Stimulated activated CD8-positive, alpha-beta memory T cell treated with anti-CD3 and anti-CD28 coated beads, Interleukin-7, amount 100 ng/mL, for 48 hours (primary cell): ENCODE measurements around the gene FGF6.

Experiments used
- DNase-seq, 2 donors: peaks; one replicate each; pipeline ENCODE4 v3.0.0-alpha.2; 2020; ENCODE audit warnings: low read depth in 1 of 2; ENCODE audit errors: extremely low read depth in 1 of 2

The FGF6 gene

DNA sequence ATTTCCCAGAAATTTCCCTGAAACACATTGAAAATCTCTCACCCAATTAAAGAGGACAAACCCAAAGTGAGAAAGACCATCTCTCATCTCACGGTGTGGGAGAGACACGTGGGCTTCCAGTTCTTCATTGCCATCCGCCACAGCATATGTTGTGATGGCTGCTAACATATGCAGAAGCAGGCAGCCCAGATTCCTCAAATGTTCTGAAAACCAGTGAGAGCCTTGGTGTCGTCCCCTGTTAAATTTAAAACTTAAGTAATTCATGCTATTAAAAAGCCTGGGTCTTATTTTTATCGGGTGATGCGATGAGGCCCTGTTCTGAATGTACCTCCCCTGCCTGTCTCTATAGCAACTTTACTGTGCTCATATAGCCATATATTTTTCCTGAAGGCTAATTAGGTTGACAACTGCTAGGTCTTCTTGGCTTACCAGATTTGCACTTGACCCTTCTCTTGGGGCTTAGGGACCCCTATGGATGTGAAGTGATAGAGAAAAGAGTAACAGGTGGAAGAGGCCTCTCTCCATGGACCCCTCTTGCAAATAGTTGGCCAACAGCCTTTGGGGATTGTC, 2.8 kb upstream of the FGF6 start:
- no peak for DNase-seq

DNA sequence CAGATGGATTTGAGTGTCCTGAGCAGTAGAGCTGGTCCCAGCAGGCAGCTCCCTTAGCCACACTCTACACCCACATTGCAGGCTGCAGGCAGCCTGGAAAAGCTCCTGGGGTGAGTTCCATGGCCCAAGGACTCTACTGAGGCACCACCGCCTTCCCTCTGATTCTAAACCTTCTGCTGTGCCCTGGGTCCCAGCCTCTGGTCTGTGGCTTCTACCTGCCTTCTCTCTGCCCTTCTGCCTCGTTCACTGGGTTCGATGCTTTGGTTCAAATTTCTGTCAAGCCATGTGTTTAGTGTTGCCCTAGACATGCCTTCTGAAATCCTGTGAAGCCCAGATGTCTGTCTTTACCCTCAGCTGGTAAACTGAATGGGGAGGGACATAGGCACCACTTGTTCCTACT, 1.5 kb upstream of the FGF6 start:
- no peak for DNase-seq

DNA sequence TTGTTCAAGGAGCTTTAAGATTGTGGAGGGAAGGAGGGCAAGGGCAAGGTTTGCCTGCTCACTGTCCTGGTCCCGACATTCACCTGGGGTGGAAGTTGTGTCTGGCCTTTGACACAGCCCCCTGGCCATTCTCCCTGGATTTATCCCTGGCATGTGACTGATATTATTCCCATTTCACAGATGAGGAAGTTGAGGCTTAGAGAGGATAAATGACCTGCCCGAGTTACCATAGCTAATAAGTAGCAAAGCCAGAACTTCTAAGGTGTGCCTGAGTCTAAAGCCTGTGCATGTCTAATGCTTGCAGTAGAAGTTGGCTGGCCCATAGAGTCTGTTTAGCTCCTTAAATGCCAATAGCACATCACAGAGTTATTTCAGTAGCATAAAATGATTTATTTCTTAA, 720 bp upstream of the FGF6 start:
- no peak for DNase-seq

DNA sequence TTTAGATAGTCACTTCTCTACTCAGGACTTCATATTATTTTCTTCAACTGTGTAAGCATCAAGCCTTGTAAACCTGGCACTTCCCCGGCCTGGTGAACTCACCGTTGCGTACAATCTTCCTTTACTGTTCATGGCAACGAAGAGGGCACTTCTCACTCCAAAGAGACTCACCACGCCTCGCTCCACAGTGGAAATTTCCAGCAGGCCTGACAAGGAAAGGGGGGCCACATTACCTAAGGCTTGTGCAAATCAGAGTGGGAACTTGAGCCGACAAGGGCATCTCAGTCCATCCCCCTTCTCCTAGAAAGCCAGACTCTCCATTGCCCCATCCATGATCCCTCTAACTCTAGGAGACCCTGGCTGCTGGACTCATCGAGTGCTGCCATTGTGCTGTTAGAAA, 1.6 kb downstream of the FGF6 start:
- DNase-seq: no peak

DNA sequence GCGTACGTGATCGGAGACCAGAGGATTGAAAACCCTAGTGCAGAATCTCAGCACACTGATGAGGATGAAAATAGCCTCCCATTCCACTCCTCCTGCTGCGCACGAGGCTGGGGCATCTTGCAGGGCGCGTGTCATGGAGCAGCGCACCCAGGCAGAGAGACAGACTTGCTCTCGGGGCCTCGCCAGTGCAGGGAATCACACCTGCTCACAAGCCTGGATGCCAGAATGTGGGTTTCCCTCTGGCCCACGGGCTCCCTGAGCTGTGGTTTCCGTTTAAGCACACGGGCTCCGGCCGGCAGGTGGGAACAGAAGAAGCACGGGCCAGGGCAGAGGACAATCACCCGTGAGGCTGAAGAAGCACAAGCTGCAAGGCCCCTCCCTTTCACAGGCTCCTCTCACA, 2.0 kb downstream of the FGF6 start:
- DNase-seq: no peak

DNA sequence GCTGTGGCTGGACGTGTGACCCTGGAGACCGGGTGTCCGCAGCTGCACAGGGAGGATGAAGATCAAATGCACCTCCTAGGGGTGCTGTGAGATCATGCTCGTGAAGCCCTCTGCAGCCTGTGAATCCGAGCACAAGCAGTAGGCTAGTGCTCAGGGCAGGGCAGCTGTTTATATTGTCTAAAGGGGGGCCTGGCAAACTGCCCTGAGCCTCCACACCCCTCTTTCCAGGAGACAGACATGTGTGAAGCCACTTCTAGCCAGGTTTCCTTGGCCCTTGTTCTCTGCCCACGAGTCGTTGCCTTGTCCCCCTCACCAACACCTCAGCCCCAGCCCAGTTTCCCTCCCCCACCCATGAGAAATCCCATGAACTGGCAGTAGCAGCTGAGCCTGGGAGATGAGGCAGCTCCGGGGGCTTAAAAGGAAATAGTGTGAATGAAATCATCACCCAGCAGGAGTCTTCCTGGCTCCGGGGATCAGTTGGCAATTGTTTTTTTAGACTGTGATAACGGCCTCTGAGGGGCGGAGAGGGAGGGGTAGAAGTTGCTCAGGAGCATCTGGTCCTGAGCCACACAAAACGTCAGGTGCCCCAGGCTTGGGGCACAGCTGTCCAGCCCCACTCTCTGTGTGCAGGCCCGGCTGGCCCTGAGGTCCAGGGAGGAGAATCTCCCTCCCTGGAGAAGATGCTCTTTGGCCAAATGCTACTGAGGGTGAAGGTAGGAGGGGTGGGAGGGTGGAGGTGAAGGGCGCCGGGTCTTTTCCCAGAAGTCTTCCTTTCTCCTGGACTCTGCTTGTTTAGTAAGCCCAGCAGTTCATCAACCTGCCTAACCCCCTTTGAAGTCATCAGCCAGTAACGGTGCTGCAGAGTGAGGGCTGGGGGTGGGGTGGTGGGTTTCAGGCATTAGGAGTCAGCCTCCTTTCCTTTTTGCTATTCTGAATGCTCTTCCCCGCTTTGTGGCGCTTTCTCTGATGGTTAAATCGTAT, 4.0 kb downstream of the FGF6 start:
- DNase-seq: no peak

DNA sequence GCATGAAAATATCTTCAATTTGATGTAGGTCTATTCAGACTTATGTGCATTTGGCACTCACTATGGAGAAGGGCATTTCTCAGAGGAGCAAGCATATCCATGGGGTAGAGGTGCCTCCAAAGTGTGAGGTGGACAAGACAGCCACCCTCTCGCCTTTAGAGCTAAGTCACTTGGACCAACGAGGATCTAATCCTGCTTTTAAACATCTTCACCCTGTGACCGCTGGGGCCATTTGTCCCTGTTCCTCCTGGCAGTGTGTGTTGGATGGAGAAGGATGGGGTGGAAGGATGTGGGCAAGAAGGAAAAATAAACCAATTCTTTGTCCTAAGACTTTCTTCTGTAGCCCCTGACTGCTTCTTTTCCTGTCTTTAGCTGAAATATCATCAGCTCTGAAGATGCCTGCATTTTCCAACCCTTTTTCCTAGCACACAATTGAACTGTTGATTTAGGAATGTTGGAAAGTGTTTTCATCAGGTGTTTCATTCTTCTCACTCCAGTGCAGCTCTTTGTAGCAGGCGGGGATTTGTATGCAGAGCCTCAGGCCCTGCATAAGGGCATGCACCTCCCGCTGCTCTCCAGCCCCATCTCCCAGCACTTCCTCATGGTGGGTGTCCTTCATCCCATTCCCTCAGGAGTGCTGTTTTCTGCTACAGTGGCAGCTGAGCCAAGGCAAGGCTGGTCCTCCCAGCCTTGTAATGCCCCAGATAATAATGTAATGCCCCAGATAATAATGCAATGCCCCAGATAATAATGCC, 5.3 kb downstream of the FGF6 start:
- DNase-seq: no peak

DNA sequence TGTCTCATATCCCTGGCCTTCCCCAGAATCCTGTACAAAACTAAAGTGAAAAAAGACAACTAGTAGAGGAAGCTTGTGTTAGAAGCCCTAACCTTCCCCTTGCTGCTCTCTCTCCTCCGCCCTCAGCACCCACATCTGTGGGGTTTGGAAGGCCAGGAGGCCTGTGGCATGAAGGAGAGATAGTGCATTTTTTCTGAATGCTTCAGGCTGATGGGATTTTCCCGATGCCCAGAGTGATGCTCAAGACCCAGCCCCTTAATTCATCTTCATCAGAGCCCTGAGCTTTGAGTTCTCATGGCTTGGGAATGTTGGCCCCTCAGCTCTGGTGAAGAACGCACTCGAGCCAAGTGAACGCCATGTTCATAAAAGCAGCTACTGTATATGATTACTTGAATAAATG, 5.9 kb downstream of the FGF6 start:
- no peak for DNase-seq

DNA sequence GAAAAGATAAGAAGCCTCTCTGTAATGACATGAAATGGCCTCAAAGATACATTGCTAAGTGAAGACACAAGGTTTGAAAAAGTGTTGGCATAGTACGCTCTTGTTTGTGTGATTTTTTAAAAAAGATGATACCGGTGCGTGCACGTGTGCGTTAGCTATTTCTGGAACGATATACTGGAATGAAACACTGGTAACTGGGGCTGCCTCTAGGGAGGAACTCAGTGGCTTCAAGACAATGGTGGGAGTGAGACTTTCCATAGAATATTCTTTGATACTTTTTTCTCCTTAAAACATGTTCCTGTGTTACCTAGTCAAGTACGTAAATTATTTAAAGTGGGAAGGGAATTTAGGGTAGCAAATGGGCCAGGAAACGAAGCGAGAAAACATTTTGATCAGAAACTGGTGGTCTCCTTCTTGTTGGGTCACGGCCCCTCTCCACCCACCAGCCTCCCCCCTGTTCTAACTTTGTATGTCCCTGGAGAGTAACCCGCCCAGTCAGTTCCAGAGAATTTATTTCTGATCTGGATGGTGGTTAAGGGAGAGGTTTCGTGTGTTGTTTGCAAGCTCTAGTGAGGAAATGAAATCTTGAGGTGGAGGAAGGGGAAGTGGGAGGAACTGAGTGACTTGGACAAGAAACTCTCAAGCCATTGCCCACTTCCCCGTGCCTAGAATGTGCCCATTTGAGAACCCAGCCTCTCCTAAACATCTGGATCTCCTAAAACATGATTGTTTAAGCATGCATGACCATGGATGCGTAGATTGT, 6.6 kb downstream of the FGF6 start:
- no peak for DNase-seq

DNA sequence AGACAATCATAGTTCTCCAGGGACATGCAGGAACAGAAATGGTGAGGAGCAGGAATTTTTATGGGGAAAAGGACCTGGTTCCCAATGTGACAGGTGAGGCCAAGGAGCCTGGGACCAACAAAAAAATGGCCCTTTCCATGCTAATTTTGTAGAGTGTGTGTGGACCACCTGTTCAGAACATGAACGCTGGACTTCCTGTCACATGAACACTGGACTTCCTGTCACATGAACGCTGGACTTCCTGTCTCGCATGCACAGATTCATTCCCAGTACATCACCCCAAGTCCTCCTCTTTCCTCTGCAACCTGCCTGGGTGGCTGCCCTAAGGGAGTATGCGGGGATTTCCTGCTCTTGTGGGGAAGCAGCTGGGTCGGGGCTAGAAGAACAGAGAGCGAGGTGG, 10.1 kb downstream of the FGF6 start:
- DNase-seq: no peak

DNA sequence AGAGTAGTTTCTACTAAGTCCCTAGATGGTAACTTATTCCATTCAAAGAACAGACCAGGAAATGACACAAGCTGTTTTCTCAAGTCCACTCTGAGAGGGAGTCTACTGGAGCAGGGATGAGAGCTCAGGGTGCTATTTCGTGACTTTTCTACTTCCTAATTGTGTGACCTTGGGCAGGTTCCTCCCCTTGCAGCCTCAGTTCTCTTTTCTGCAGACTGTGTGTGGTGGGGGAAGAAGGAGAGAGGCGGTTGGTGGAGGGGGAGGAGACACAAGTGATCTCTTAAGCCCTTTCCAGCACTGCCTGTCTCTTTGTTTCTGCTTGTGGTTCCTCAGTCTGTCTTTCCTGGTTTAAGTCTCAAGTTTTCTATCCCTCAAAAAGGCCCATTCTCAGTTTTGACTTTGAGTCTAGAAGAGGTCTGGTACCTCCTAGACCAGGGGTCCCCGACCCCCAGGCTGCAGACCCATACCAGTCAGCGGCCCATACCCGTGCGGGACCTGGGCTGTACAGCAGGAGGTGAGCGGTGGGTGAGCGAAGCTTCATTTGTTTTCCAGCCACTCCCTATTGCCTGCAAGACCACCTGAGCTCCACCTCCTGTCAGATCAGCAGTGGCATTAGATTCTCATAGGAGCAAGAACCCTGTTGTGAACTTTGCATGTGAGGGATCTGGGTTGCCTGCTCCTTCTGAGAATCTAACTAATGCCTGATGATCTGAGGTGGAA, 10.7 kb downstream of the FGF6 start:
- no peak for DNase-seq

DNA sequence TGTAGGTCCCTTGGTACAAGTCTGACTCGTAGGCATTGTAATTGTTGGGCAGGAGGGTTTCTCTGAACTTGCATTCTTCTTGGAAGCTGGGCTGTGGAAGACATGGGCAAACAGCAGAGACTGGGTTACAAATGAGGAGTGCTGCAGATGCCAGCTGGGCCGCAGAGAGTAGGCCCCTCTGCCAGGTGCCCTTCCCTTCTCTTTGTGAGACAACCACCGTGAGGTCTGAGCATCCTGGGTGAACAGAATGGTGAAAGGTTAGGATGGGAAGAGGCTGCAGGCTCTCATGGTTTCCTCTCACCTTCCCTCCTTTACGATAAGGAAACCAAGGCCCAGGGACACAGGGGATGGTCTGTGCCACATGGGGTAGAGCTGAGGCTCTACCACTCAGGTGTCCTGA, 11.3 kb downstream of the FGF6 start:
- no peak for DNase-seq

DNA sequence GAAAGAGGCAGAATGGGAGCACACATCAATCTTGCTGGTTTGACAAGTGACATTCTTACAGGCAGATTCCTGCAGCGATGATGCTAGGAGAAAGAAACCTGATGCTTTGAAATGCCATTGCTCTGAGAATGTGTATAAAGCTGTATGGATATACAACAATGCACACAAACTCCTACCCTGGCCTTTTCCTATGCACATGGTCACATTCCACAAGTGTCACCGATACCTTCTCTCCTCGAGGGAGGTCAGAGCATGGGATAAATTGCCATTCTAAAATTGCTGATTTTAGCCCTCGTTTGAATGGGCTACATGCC, 11.9 kb downstream of the FGF6 start:
- DNase-seq: no peak

DNA sequence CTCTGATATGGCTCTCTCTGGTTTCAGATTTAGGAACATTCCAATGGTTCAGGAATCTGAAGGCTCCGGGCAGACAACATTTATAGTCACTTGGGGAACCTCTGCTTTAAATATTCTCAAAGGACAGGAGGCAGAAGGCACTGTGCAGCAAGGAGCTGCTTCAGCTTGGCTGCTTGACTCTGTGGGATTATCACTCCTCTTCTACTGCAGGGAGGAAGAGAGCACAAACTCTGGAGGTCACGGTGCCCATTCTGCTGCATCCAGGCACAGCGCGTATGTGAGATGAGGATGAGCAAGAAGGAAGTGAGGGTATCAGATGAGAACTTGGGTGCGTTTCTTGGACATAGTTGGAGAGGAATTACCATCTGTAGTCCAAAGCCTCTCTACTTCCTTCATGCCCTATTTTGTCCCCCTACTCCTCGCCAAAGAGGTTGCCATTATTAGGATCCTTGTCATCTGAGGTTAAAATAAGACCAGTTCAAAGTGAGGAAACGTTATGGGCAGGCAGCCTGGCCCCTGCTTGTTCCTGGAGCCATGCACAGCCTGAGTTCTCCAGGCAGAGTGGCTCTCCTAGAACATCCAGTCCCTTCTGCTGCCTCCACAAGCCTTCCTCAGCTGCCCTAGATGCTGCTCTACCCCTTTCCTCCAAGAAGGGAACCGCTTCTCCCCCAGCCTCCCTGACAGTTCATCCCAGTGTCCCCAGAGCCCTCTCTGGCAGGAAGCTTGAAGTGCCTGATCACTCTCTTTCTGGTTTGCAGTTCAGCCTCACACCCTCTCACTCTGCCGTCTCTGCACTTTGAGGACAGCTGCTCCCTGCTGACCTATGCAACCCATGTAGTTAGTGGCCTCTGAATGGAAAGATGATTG, 12.5 kb downstream of the FGF6 start:
- DNase-seq: no peak

DNA sequence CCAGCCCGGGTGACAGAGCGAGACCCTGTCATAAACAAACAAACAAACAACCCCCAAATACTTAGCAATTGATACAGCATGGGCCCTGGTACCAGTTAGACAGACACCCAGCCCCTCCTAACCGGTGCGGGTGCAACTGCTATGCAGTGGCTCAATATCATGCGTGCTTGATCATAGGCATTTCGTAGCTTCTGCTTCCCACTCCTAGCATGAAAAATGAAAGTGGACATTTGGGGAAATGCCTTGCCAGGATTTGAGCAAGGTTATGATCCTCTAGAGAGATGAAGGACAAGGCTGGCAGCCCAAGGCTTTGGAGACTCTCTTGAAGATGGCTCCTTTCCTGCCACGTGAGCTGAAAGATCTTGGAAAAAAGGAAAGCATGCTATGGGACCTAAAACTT, 13.7 kb downstream of the FGF6 start:
- no peak for DNase-seq

DNA sequence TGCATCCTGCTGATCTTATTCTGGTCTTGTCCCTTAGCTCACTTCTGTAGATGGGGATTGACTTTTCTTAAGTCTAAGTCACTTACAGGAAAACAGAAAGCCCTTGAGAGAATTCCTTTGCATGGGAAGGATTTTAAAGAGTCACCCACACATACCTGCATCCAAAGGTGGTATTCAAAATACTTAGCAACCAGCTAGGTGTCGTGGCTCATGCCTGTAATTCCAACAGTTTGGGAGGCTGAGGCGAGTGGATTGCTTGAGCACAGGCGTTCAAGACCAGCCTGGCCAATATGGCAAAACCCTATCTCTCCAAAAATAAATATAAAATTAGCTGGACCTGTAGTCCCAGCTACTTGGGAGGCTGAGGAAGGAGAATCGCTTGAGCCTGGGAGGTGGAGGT, 14.2 kb downstream of the FGF6 start:
- no peak for DNase-seq

DNA sequence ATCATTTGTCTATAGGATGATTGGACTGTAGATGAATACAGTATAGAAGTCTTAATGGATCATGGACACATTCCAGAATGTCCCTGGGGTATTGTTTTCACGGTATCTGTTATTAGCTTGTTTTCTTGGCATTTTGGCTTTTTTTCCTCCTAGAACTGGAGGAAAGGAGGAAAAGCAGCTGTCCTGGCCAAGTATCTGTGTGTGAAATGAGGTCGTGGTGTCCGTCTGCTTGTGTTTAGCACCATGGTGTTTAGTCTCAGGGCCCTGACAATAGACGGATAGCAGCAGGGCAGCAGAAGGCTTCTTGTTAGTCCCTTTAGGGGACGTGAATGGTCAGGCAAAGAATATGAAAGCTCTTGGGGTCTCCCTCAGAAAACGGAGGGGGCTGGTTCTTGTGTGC, 21.2 kb downstream of the FGF6 start:
- no peak for DNase-seq

DNA sequence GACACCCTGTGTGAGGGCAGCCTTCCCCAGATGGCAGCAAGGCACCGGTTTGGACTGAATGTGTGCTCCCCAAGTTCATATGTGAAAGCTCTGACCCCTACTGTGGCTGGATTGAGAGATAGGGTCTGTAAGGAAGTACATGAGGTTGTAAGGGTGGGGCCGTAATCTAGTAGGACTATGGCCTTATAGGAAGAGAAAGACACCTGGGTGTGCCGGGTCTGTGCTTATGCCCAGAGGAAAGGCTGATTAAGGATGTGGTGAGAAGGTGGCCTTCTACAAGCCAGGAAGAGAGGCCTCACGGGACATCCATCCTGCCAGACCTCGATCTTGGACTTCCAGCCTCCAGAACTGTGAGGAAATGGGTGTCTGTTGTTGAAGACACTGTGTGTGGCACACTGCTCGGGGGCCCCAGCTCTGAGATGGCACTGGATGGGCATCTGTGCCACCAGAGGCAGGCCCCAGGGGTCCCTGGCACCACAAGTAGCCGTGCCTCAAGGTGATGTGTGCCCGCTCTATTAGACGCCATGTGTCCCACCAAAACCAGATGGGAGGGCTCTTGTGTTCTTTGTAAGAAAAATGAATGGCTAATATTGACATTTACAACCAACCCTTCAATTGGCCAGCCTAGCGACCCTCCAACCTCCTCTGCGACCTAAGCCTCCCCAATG, 22.0 kb downstream of the FGF6 start:
- DNase-seq: no peak

DNA sequence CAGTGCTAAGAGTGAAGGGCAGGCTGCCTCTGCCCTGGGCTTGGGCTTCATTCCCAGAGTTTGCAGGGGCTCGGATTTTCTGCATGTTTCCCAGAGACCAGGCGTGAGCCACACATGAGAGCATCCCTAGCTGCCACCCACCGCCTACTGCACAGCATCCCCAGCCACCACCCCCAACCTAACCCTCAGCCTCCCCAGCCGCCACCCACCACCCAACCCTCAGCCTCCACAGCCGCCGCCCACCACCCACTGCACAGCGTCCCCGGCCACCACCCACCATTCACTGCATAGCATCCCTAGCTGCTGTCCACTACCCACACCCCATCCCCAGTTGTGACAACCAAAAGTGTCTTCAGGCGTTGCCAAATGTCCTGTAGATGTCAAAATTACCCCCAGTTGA, 22.6 kb downstream of the FGF6 start:
- no peak for DNase-seq
